Stimulated activated effector memory CD8-positive, alpha-beta T cell treated with anti-CD3 and anti-CD28 coated beads, Interleukin-12 subunit alpha, Interleukin-12 subunit beta, amount 100 ng/mL, for 72 hours (primary cell): ENCODE results near the gene BPIFB4.
A peak's percentile ranks its signal among the peaks of the same experiment; 100 is the strongest.
"Not testable (repeated sequence)": the region's sequence is repeated elsewhere in the genome, so short reads cannot be mapped to it uniquely, and the experiment has no call there.

Experiments
- ATAC-seq: fragments of 150-1000 bp; cut with Tn5 transposase; 2 replicates; pipeline ENCODE4 v1.10.0; 2021
- DNase-seq, 2 donors: peaks; one replicate each; pipeline ENCODE4 v3.0.0; 2021 to 2022; ENCODE audit warnings: low spot score in 2 of 2
- H3K27ac Mint-ChIP-seq: one replicate; pipeline ENCODE4 v1.8.0; 2022; ENCODE audit warnings: mild to moderate bottlenecking, mixed read lengths
- H3K36me3 Mint-ChIP-seq: one replicate; pipeline ENCODE4 v1.8.0; 2022; ENCODE audit warnings: mild to moderate bottlenecking, mixed read lengths
- H3K4me1 Mint-ChIP-seq: one replicate; pipeline ENCODE4 v1.8.0; 2022; ENCODE audit warnings: mixed read lengths
- H3K4me3 Mint-ChIP-seq: one replicate; pipeline ENCODE4 v1.8.0; 2022; ENCODE audit warnings: mild to moderate bottlenecking, mixed read lengths
- H3K9me3 Mint-ChIP-seq: one replicate; pipeline ENCODE4 v1.8.0; 2022; ENCODE audit warnings: mixed read lengths

Gene BPIFB4

GRCh38 chr20:33112547-33113386 lies 33.3 kb downstream of the BPIFB4 start:
- no peak overlapping the region for H3K27ac Mint-ChIP-seq
- ATAC-seq (no peak), DNase-seq (no peak)
- no peaks in the 10 kb centered on the region for H3K9me3 Mint-ChIP-seq
- H3K4me3 Mint-ChIP-seq, result no peak overlapping the region
- H3K4me1 Mint-ChIP-seq, result no peaks in the 10 kb centered on the region
- no peaks in the 10 kb centered on the region for H3K36me3 Mint-ChIP-seq

GRCh38 chr20:33113387-33113908 lies 34.0 kb downstream of the BPIFB4 start:
- no peak for ATAC-seq
- no peaks in the 10 kb centered on the region for H3K9me3 Mint-ChIP-seq

GRCh38 chr20:33115501-33115900 lies 36.1 kb downstream of the BPIFB4 start:
- H3K4me1 Mint-ChIP-seq, result peaks cover 12% of the 10 kb centered on the region
- not testable (repeated sequence) for H3K36me3 Mint-ChIP-seq, H3K27ac Mint-ChIP-seq, ATAC-seq, H3K9me3 Mint-ChIP-seq, DNase-seq, H3K4me3 Mint-ChIP-seq

More at GRCh38 chr20:33113387-33113908, 34.0 kb downstream of the BPIFB4 start:
- no peaks in the 10 kb centered on the region for H3K4me1 Mint-ChIP-seq
- no peak for DNase-seq
- H3K4me3 Mint-ChIP-seq, result no peak overlapping the region
- no peaks in the 10 kb centered on the region for H3K36me3 Mint-ChIP-seq
- H3K27ac Mint-ChIP-seq, result no peak overlapping the region

- H3K4me1 Mint-ChIP-seq, result peaks cover 12% of the 10 kb centered on the region
- DNase-seq, result no peak
- peak; percentile 83 for ATAC-seq
- no peaks in the 10 kb centered on the region for H3K36me3 Mint-ChIP-seq
- no peaks in the 10 kb centered on the region for H3K9me3 Mint-ChIP-seq
- no peak overlapping the region for H3K4me3 Mint-ChIP-seq
- H3K27ac Mint-ChIP-seq, result no peak overlapping the region
Observed at GRCh38 chr20:33119725-33120720, 40.6 kb downstream of the BPIFB4 start.

GRCh38 chr20:33120934-33121333 lies 41.5 kb downstream of the BPIFB4 start:
- H3K9me3 Mint-ChIP-seq, result no peaks in the 10 kb centered on the region
- DNase-seq, result no peak
- no peak for ATAC-seq
- peaks cover 12% of the 10 kb centered on the region for H3K4me1 Mint-ChIP-seq
- no peaks in the 10 kb centered on the region for H3K36me3 Mint-ChIP-seq
- H3K27ac Mint-ChIP-seq, result no peak overlapping the region
- H3K4me3 Mint-ChIP-seq, result no peak overlapping the region

- H3K9me3 Mint-ChIP-seq, H3K36me3 Mint-ChIP-seq, H3K4me3 Mint-ChIP-seq, DNase-seq, ATAC-seq, H3K27ac Mint-ChIP-seq: not testable (repeated sequence)
- peaks cover 12% of the 10 kb centered on the region for H3K4me1 Mint-ChIP-seq
Observed at GRCh38 chr20:33122297-33122696, 42.9 kb downstream of the BPIFB4 start.

- H3K9me3 Mint-ChIP-seq, result no peaks in the 10 kb centered on the region
- ATAC-seq (no peak), DNase-seq (no peak)
- H3K4me1 Mint-ChIP-seq, result peaks cover 12% of the 10 kb centered on the region
- no peak overlapping the region for H3K4me3 Mint-ChIP-seq
- H3K36me3 Mint-ChIP-seq, result no peaks in the 10 kb centered on the region
- H3K27ac Mint-ChIP-seq, result no peak overlapping the region
Observed at GRCh38 chr20:33124261-33124660, 44.8 kb downstream of the BPIFB4 start.

GRCh38 chr20:33124994-33125393 lies 45.6 kb downstream of the BPIFB4 start:
- DNase-seq, result no peak
- Mint-ChIP-seq H3K9me3 (no peaks in the 10 kb centered on the region), H3K27ac (no peak overlapping the region), H3K4me3 (no peak overlapping the region), H3K36me3 (no peaks in the 10 kb centered on the region), H3K4me1 (peaks cover 6% of the 10 kb centered on the region)
- no peak for ATAC-seq

GRCh38 chr20:33125983-33126382 lies 46.5 kb downstream of the BPIFB4 start:
- no peak for DNase-seq
- H3K4me3 Mint-ChIP-seq, result no peak overlapping the region
- H3K36me3 Mint-ChIP-seq, result no peaks in the 10 kb centered on the region
- no peaks in the 10 kb centered on the region for H3K4me1 Mint-ChIP-seq
- no peak for ATAC-seq
- H3K9me3 Mint-ChIP-seq, result no peaks in the 10 kb centered on the region
- H3K27ac Mint-ChIP-seq, result no peak overlapping the region

- H3K4me3 Mint-ChIP-seq, result no peak overlapping the region
- no peaks in the 10 kb centered on the region for H3K4me1 Mint-ChIP-seq
- no peaks in the 10 kb centered on the region for H3K36me3 Mint-ChIP-seq
- H3K27ac Mint-ChIP-seq, result no peak overlapping the region
- no peaks in the 10 kb centered on the region for H3K9me3 Mint-ChIP-seq
- ATAC-seq (no peak), DNase-seq (no peak)
Observed at GRCh38 chr20:33127422-33128097, 48.1 kb downstream of the BPIFB4 start.

GRCh38 chr20:33130568-33131061 lies 51.2 kb downstream of the BPIFB4 start:
- Mint-ChIP-seq H3K4me1 (no peaks in the 10 kb centered on the region), H3K36me3 (no peaks in the 10 kb centered on the region), H3K9me3 (no peaks in the 10 kb centered on the region), H3K4me3 (no peak overlapping the region), H3K27ac (no peak overlapping the region)
- ATAC-seq (no peak), DNase-seq (no peak)

GRCh38 chr20:33131949-33132473 lies 52.6 kb downstream of the BPIFB4 start:
- no peak for ATAC-seq
- Mint-ChIP-seq H3K4me3 (no peak overlapping the region), H3K36me3 (no peaks in the 10 kb centered on the region), H3K4me1 (no peaks in the 10 kb centered on the region), H3K27ac (no peak overlapping the region), H3K9me3 (no peaks in the 10 kb centered on the region)
- no peak for DNase-seq

GRCh38 chr20:33132513-33133372 lies 53.3 kb downstream of the BPIFB4 start:
- ATAC-seq (peak; percentile 44), DNase-seq (no peak)
- no peaks in the 10 kb centered on the region for H3K36me3 Mint-ChIP-seq
- H3K9me3 Mint-ChIP-seq, result no peaks in the 10 kb centered on the region
- H3K4me1 Mint-ChIP-seq, result no peaks in the 10 kb centered on the region
- H3K4me3 Mint-ChIP-seq, result no peak overlapping the region
- H3K27ac Mint-ChIP-seq, result no peak overlapping the region
